Measurements from ENCODE around the gene KLHL26.

The KLHL26 gene

GRCh38 chr19:18636969-18637629 is at the start of gene KLHL26:
Gene KLHL26, plus strand, starts transcription at chr19:18637028. Its CDS starts 27 bp downstream, at chr19:18637055.
- no peak for DNase-seq (ENCODE audit: low read depth in 2 of 2)
- TF ChIP-seq, protein P1, sequence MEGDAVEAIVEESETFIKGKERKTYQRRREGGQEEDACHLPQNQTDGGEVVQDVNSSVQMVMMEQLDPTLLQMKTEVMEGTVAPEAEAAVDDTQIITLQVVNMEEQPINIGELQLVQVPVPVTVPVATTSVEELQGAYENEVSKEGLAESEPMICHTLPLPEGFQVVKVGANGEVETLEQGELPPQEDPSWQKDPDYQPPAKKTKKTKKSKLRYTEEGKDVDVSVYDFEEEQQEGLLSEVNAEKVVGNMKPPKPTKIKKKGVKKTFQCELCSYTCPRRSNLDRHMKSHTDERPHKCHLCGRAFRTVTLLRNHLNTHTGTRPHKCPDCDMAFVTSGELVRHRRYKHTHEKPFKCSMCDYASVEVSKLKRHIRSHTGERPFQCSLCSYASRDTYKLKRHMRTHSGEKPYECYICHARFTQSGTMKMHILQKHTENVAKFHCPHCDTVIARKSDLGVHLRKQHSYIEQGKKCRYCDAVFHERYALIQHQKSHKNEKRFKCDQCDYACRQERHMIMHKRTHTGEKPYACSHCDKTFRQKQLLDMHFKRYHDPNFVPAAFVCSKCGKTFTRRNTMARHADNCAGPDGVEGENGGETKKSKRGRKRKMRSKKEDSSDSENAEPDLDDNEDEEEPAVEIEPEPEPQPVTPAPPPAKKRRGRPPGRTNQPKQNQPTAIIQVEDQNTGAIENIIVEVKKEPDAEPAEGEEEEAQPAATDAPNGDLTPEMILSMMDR (IDR thresholded peaks at IDR 0.05; ENCODE audit: low read depth, low read length), result no peak
- H3K4me3 ChIP-seq (replicated peaks in 1 of 2; ENCODE audit: low read depth in 2 of 2, low read length in 2 of 2), result peak within 1 kb of the TSS; percentile 74 to 89

GRCh38 chr19:18587561-18587960 is 49.3 kb upstream of the KLHL26 start:
- TF ChIP-seq, protein P1 (IDR thresholded peaks at IDR 0.05; ENCODE audit: low read depth, low read length), result no peak
- H3K4me3 ChIP-seq (replicated peaks in 1 of 2; ENCODE audit: low read depth in 2 of 2, low read length in 2 of 2), result no peak overlapping the region
- DNase-seq (ENCODE audit: low read depth in 2 of 2), result no peak

DNA sequence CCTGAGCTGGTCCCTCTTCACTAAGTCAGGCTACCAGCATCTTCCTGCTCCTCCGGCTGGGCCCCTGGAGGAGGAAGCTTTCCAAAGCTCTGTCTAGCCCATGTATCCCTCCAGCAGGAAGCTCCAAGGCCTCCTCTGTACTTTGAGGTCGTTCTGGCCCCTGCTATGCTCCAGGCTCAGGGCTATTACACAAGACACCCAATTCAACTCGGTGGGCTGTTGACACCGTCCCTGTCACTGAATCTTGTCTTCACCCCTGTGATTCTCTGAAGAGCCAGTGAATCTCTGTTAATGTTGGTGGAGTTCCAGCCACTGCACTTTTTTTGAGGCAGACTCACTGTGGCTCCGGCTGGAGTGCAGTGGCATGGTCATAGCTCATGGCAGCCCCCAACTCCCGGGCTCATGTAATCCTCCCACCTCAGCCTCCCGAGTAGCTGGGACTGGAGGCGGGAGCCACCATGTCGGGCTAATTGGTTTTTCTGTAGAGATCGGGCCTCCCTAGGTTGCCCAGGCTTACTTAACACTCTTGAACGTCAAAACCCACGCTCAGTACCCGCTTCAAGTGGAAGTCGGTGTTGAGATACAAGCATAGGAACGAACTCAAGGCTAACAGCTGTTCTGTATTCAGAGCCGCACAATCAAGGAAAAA is 48.7 kb upstream of the KLHL26 start:
- H3K4me3 ChIP-seq (replicated peaks in 1 of 2; ENCODE audit: low read depth in 2 of 2, low read length in 2 of 2), result peak overlapping the region; percentile 64 to 82
- DNase-seq (ENCODE audit: low read depth in 2 of 2), result no peak
- TF ChIP-seq, protein P1 (IDR thresholded peaks at IDR 0.05; ENCODE audit: low read depth, low read length), result no peak

DNA sequence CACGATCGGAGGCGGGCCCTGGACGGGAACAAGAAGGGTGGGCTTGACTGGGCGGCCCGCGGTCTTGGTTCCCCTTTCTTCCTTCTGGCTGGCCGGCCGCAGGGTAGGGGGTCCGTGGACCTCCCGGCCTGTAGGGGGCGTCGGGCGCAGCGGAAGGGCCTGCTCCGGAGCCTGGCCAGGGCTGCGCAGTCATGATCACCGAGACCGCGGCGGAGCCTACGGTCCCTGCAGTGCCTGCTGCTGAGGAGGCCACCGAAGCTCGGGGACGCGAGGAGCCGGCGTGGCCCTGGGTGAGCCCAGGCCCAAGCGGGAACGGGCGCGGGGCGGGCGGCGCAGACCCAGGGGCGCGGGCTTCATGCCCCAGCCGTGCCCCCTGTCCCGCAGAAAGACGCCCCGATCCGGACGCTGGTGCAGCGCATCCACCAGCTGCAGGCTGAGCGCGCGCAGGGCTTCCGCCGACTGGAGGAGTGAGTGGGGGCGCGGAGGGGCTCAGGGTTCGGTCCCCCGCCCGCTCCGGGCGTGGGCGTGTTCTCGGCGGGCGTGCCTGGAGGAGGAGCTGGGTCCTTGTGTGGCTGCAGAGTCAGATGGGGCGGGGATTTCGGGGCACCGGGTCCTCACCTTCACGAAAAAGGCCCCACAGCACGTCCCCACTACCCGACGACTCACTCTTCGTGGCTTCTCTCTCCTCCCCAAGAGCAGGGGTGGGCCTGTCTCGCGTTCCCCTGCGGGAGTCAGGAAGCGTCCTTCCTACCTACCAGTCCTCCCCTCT is 48.0 kb upstream of the KLHL26 start, which contains the start of gene REX1BD:
Gene REX1BD, plus strand, starts transcription at position 188 of the 769 bp plus-strand sequence. Its CDS starts 4 bp downstream, at position 192.
- peak; percentile 77 to 88 for DNase-seq (ENCODE audit: low read depth in 2 of 2)
- TF ChIP-seq, protein P1 (IDR thresholded peaks at IDR 0.05; ENCODE audit: low read depth, low read length), result peak; percentile 79

DNA sequence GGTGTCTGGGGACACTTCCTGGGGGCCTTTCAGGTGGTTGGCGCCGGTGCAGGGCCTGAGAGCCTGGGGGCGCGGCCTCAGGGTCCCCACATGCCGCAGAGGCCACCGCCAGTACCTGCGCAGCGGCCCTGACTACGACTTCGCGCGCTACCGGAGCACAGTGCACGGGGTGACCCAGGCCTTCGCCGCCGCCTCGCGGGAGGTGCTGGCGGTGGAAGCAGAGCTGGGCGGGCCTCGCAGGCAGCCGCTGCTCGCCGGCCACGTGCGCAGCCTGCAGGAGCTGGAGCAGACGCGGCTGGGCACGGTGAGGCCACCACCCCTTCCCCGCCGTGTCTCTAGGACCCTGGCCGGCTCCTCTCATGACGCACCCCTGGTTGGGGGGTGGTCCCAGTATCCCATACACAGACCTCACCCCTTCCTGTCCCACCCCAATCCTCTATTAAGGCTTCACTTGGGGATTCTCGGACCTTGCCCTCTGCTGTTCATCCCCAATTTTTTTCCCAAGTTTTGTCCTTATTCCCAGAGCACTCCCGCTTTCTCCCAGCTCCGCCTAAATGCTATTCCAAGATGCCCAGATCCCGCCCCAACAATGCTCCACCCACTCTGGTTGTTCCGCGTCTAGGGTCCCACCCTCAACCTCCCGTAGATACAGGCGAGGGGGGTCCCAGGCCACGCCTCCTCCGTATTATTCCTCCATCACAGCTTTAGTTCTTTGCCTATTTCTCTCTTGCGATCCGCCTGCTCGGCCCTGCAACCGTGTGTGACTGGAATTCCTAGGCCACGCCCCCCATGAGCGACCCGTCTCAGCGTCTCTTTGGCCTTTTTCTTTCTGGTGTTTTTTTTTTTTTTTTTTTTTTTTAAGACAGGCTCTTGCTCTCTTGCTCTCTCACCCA is 47.2 kb upstream of the KLHL26 start:
- TF ChIP-seq, protein P1 (IDR thresholded peaks at IDR 0.05; ENCODE audit: low read depth, low read length), result no peak
- peak; percentile 66 to 68 for DNase-seq (ENCODE audit: low read depth in 2 of 2)
- peak overlapping the region; percentile 64 to 82 for H3K4me3 ChIP-seq (replicated peaks in 1 of 2; ENCODE audit: low read depth in 2 of 2, low read length in 2 of 2)

More for the DNA sequence above, 48.0 kb upstream of the KLHL26 start, which contains the start of gene REX1BD:
- H3K4me3 ChIP-seq (replicated peaks in 1 of 2; ENCODE audit: low read depth in 2 of 2, low read length in 2 of 2), result peak within 1 kb of the TSS; percentile 64 to 82

Measured in cardiac fibroblast (primary cell).